NOMO-1 treated with dmso at 0.1 percent for 144 hours (cell line): ENCODE data around the gene COIL.

Experiments used
- DNase-seq: peaks from one replicate; lab custom pipeline; 2025; ENCODE audit not compliant: unreplicated experiment; lab: John Stamatoyannopoulos, UW

Gene COIL

GRCh38 chr17:56910509-56911235, 50.2 kb downstream of the COIL start:
- no peak for DNase-seq

- DNase-seq = no peak
These were observed 50.9 kb downstream of the COIL start for GRCh38 chr17:56909742-56910508.

- peak; percentile 68 for DNase-seq
These were observed 52.8 kb downstream of the COIL start for GRCh38 chr17:56908001-56908542.

- DNase-seq = no peak
These were observed 57.3 kb downstream of the COIL start for GRCh38 chr17:56903560-56903959.

- no peak for DNase-seq
These were observed 58.5 kb downstream of the COIL start for GRCh38 chr17:56902348-56902747.

- no peak for DNase-seq
These were observed 61.4 kb downstream of the COIL start for GRCh38 chr17:56899403-56899802.

GRCh38 chr17:56898874-56899273, 62.0 kb downstream of the COIL start:
- no peak for DNase-seq

GRCh38 chr17:56897646-56898424, 63.0 kb downstream of the COIL start:
- no peak for DNase-seq

GRCh38 chr17:56896968-56897359, 63.9 kb downstream of the COIL start:
- no peak for DNase-seq

GRCh38 chr17:56896217-56896967, 64.5 kb downstream of the COIL start:
- DNase-seq = no peak

GRCh38 chr17:56894859-56895455, 65.9 kb downstream of the COIL start:
- no peak for DNase-seq

GRCh38 chr17:56893503-56893902, 67.3 kb downstream of the COIL start:
- DNase-seq = no peak

GRCh38 chr17:56892333-56892732, 68.5 kb downstream of the COIL start:
- DNase-seq = no peak

- no peak for DNase-seq
These were observed 69.1 kb downstream of the COIL start for GRCh38 chr17:56891751-56892150.

GRCh38 chr17:56890906-56891674, 69.8 kb downstream of the COIL start:
- no peak for DNase-seq

- DNase-seq = no peak
These were observed 70.5 kb downstream of the COIL start for GRCh38 chr17:56890390-56890789.
